AG10803 (cell line): ENCODE data around the gene EIF4G1.

ENCODE experiments used
- DNase-seq: peaks from one replicate; pipeline ENCODE4 v3.0.0; 2010; ENCODE audit warnings: low read depth
- H3K4me3 ChIP-seq: 2 replicates; pipeline ENCODE4 v1.5.1; 2011; ENCODE audit warnings: mild to moderate bottlenecking, low read length, control low read depth
- TF ChIP-seq, protein P1 (sequence below): conservative IDR thresholded peaks from 2 replicates; pipeline ENCODE4 v1.5.1; 2011; ENCODE audit warnings: mild to moderate bottlenecking, low read length, control low read depth, inconsistent platforms

EIF4G1 gene

DNA sequence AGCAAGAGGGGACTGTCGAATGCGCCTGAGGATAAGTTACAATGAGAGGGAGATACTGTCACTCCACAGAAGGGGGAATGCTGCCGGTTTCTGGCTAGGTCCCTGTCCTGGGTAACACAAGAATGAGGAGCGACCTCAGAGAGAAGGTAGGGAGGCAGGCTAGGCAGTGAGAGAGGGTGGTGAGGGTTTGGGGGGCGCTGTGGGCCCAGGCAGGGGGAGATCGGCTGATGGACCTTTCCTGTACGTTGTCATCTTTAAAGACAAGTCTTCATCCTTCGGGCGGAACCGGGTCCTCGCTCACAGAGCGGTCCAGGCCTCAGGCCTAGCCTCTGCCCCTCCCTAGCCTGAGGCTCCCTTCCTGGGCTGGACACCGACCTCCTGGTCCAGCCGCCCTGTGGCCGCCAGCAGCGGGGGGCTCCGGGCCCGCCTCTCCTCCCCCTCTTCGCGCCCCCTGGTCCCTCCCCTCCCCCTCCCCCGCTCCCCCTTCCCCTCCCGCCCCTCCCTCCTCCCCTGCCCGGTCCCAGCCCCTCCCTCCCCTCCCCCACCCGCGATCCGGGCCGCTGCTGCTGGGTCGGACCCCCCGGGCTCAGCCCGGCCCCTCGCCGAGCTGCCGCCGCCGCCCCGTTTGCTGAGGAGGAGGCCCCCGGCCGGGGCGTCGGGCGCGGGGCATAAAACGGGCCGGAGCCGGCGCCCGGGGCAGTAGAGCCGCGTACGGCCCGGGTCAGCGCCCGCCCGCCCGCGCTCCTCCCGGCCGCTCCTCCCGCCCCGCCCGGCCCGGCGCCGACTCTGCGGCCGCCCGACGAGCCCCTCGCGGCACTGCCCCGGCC lies 65.2 kb downstream of the EIF4G1 start, which contains the start of gene CHRD:
TSS of gene CHRD (plus strand) at position 697 of the 827 bp plus-strand sequence. CDS start 265 bp downstream, outside the sequence.
- no peak for DNase-seq
- H3K4me3 ChIP-seq: peak within 1 kb of the TSS; percentile 41
- TF ChIP-seq, protein P1, sequence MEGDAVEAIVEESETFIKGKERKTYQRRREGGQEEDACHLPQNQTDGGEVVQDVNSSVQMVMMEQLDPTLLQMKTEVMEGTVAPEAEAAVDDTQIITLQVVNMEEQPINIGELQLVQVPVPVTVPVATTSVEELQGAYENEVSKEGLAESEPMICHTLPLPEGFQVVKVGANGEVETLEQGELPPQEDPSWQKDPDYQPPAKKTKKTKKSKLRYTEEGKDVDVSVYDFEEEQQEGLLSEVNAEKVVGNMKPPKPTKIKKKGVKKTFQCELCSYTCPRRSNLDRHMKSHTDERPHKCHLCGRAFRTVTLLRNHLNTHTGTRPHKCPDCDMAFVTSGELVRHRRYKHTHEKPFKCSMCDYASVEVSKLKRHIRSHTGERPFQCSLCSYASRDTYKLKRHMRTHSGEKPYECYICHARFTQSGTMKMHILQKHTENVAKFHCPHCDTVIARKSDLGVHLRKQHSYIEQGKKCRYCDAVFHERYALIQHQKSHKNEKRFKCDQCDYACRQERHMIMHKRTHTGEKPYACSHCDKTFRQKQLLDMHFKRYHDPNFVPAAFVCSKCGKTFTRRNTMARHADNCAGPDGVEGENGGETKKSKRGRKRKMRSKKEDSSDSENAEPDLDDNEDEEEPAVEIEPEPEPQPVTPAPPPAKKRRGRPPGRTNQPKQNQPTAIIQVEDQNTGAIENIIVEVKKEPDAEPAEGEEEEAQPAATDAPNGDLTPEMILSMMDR: no peak

DNA sequence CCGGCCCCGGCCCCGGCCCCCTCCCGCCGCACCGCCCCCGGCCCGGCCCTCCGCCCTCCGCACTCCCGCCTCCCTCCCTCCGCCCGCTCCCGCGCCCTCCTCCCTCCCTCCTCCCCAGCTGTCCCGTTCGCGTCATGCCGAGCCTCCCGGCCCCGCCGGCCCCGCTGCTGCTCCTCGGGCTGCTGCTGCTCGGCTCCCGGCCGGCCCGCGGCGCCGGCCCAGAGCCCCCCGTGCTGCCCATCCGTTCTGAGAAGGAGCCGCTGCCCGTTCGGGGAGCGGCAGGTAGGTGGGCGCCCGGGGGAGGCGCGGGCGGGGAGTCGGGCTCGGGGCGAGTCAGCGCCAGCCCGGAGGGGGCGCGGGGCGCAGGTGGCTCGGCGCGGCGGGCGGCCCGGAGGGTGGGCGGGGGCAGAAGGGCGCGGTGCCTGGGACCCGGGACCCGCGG lies 65.8 kb downstream of the EIF4G1 start:
- TF ChIP-seq, protein P1: no peak
- H3K4me3 ChIP-seq: 0 out of 2 replicates have a peak overlapping the region, but pooled peaks have one; percentile 12
- peak; percentile 31 for DNase-seq

- DNase-seq: no peak
- peak overlapping the region; percentile 41 for H3K4me3 ChIP-seq
- TF ChIP-seq, protein P1: no peak
Measured at GRCh38 chr3:184380627-184381260, 66.3 kb downstream of the EIF4G1 start.

GRCh38 chr3:184381261-184382224 lies 67.1 kb downstream of the EIF4G1 start:
- DNase-seq: no peak
- no peak overlapping the region for H3K4me3 ChIP-seq
- TF ChIP-seq, protein P1: no peak

DNA sequence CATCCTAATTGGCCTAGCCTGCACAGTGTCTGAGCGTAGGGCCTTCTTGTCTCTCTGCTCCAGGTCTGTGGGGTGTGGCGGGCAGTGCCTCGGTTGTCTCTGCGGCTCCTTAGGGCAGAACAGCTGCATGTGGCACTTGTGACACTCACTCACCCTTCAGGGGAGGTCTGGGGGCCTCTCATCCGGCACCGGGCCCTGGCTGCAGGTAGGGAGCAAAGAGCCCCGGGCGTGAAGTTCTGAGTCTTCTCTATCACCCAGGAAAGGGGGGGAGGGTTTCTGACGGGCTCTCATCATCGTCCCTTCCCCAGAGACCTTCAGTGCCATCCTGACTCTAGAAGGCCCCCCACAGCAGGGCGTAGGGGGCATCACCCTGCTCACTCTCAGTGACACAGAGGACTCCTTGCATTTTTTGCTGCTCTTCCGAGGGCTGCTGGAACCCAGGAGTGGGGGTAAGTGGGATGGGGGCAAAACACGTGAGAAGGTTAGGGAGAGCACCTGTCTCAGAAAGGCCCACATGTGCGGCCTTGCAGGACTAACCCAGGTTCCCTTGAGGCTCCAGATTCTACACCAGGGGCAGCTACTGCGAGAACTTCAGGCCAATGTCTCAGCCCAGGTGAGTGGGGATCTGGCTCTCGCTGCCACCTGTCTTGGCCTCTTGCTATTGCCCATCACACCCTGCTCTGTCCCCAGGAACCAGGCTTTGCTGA lies 68.1 kb downstream of the EIF4G1 start:
- no peak for DNase-seq
- TF ChIP-seq, protein P1: no peak
- no peak overlapping the region for H3K4me3 ChIP-seq

DNA sequence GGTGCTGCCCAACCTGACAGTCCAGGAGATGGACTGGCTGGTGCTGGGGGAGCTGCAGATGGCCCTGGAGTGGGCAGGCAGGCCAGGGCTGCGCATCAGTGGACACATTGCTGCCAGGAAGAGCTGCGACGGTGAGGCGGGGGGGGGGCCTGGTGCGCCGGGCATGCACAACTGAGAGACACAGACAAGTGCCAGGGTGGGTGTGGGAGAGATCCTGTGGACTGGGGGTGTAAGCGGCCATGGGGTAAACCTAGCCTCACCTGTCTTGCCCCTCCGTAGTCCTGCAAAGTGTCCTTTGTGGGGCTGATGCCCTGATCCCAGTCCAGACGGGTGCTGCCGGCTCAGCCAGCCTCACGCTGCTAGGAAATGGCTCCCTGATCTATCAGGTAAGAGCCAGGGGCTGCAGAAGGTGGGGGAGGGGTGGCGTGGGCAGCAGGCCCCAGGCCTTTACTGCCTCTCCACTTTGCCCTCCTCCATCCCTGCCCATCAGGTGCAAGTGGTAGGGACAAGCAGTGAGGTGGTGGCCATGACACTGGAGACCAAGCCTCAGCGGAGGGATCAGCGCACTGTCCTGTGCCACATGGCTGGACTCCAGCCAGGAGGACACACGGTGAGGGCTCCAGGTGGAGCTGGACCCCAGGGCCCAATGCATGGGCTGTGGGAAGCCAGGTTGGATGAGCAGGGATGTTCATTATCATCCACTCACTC lies 68.8 kb downstream of the EIF4G1 start:
- TF ChIP-seq, protein P1: no peak
- no peak overlapping the region for H3K4me3 ChIP-seq
- DNase-seq: no peak
